ENCODE measurements around the gene HMCN2.

DNA sequence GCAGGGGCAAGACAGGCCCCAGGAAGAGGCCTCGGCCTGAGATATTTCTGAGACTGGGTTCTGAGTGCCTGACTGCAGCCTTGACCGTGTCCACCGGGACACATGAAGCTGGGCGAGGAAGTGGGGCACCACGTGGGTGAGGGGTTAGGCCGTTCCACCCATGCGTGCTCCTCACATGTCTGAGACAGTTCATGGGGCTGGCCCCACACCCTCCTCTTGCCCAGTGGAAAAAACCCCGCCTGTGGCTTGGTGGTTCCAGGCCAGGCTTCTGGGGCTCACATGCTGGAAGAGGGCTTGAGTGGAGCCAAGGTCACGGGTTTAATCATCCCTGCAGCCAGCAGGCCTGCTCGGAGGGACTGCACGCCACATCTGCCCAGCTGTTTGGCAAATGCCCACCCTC, 11.4 kb downstream of the HMCN2 start:
- TF ChIP-seq EZH2 (IDR thresholded peaks at IDR 0.05; ENCODE audit: insufficient read depth, poor library complexity, severe bottlenecking) (no peak), EZH2phosphoT487 (IDR thresholded peaks at IDR 0.05; ENCODE audit: insufficient read depth, low read depth) (no peak)

Measured in GM23248 (cell line).